Gastroesophageal sphincter (tissue), 3 donors: ENCODE measurements around the gene NME1.

Experiments used
- CTCF ChIP-seq, 4 experiments: fragments of 200-600 bp in 2 of 4; fragments of 450-650 bp in 2 of 4; sonication (generic) in 1 of 4; IDR thresholded peaks; one replicate each; pipeline ENCODE4 v1.5.1; 2017 to 2019; ENCODE audit warnings: antibody characterized with exemption in 4 of 4, mild to moderate bottlenecking in 2 of 4, moderate library complexity in 2 of 4
- EP300 ChIP-seq: sonication (generic); formaldehyde crosslinking; IDR thresholded peaks from one replicate; pipeline ENCODE4 v1.6.1; 2017; ENCODE audit warnings: antibody characterized with exemption, mild to moderate bottlenecking
- POLR2A ChIP-seq, 2 donors: fragments of 450-650 bp; IDR thresholded peaks; one replicate each; pipeline ENCODE4 v1.6.1; 2017; ENCODE audit warnings: antibody characterized with exemption in 2 of 2, mild to moderate bottlenecking in 2 of 2, moderate library complexity in 1 of 2
- POLR2AphosphoS5 ChIP-seq: sonication (generic); formaldehyde crosslinking; IDR thresholded peaks from one replicate; pipeline ENCODE4 v1.6.1; 2017; ENCODE audit warnings: antibody characterized with exemption

- no peak for TF ChIP-seq CTCF (IDR thresholded peaks at IDR 0.05)
- no peak for TF ChIP-seq POLR2AphosphoS5
- TF ChIP-seq POLR2A (IDR thresholded peaks at IDR 0.05) = no peak
- no peak for TF ChIP-seq EP300
These were observed 36.3 kb downstream of the NME1 start for GRCh38 chr17:51189628-51190027.
